NCI-H187 (cell line): Measurements from ENCODE around the gene HIVEP3.
"Not testable (repeated sequence)": the region's sequence is repeated elsewhere in the genome, so short reads cannot be mapped to it uniquely, and the experiment has no call there.

Source experiments
- DNase-seq, 2 experiments: peaks; one replicate each; lab custom pipeline; 2025; lab: John Stamatoyannopoulos, UW

HIVEP3 gene

DNA sequence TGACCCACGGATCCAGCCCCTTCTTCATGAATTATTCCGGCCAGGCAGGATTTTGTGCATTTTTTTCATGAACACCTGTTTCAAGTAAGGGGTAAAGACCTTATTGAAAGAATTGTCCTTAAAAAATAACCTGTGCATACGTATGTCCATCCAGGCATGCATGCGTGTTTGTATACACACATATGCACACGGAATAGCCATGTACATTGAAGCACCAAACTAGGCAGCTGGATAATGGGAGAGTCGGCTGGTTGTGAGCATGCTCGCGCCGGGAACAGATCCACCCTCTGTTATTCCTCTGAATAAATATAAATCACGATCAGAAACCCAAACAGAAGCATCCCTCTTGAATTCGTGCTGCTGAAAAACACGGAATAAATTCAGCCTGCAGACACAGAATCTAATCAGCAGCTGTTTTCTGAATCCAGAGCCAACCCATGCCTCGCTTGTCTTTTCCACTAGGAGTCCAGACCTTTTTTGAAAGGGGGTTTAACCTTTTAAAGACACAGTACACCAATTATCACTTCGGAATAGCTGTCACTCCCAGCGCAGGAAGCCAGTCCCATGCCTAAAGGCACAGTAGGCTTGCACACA lies at the start of gene HIVEP3:
TSS of gene HIVEP3 (minus strand) at position 473 of the 594 bp plus-strand sequence.
- no peak for DNase-seq

DNA sequence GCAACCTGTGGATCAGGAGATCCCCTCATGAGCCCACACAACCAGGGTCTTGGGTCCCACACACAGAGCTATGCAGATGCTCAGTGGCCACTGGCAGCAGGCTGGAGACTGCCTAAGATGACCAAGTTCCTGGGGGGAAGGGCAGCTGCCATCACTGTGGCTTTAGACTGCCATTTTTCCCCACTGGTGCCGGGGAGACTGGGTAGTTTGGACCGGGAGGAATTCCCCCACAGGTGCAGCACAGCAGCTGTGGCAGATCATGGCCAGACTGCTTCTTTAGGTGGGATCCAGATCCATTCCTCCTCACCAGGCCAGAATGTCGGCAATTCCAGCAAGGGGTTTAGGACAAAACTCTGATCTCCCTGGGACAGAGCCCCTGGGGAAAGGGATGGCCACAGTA lies 45.7 kb upstream of the HIVEP3 start:
- DNase-seq, result no peak

DNA sequence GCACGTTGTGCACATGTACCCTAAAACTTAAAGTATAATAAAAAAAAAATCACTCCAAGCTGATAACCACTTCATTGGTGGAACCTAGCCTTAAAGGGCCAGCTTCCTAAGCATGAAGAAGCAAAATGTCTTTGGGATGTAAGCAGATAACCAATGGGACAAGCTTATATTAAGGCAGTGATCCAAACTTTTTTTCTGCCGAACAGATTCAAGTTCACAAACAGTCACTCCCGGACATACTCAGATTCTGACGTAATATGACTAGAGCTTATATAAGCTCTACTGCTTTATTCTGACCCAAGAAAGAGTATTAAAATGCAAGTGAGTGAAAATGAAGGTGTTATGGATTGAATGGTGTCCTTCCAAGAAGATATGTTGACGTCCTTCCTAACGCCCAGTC lies 44.9 kb upstream of the HIVEP3 start:
- no peak for DNase-seq

DNA sequence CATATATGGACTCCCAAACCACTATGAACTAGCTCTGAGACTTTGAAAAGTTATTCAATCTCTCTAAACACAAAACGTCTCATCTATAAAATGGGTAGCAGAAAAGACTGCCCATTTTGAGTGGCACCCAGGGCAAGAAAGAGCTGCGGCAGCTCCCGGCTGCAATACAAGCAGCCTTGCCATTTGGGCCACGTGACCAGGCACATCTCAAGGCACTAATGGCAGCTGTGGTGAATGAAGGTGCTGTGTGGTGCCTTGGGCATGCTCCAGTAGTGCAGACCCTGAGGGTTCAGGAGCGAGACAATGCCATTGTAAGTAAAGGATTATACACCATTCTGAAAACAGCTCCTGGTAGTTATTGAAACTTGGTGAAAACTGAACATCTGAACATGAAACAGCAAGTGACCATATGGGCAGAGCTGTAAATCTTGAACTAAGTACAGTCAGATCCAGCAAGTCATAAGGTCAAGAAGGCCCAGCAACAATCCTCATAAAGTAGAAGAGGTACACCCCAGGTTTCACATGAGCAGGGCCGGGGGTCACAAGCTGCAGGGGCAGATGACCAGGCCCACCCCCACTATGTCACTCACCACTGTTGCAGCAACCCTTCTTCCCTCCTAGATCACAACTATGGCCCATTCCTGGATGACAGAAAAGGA lies 39.4 kb upstream of the HIVEP3 start:
- no peak for DNase-seq

DNA sequence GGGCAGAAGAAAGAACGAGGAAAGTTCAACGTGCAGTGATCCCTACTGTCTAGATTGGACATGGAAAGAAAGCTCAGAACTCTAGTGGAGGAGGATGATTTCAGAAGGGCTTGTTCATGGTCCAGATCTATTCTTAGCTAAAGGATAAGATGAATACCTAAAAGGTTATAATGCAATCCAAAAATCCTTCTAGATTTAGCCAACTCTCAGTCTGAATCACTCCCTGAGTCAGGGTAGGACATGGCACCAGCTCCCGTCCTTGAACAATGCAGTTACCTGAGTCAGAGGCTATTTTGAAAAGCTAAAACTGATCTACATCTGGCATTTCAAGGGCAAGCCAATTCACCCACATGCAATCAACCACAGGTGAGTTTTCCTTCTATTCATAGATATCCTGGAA lies 38.8 kb upstream of the HIVEP3 start:
- DNase-seq, result no peak

- DNase-seq, result peak in 1 of 2 experiments; percentile 24
These were observed 36.9 kb upstream of the HIVEP3 start for GRCh38 chr1:41955461-41956159.

DNA sequence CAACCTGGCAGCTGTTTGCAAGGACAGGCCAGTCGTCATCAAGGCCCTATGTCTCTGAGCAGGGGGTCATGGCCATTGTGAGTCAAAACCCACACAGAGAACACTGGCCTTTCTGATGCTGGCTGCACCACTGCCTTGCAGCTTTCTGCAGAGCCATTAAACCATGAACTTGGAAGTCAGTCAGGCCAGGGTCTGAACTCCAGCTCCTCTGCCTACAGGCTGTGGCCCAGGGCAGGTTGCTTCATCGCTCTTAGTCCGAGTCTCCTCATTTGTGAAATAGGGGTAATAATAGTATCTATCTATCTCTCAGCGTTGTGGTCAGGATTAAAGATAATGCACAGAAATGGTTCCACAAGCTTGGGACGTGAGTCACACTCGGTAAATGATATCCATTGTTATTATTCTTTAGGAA lies 35.8 kb upstream of the HIVEP3 start:
- no peak for DNase-seq

- DNase-seq, result no peak
These were observed 34.6 kb upstream of the HIVEP3 start for GRCh38 chr1:41953291-41953690.

DNA sequence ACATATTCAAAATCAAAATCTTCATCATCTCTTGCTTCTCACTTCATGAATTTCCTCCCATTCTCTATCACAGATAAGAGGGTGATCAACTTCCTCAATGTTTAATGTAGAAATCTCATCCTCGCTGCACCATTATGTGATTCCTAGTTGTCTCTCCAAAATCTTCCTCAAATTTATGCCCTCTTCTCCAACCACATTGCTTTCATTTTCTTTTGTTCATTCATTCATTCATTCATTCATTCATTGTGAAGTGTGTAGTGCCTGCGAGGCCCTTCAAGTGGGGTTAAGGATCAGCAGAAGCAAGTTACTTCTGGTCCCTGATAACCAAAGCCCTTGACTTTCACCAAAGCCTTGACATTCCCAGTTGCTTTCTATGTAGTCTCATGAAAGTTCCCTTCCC lies 33.5 kb upstream of the HIVEP3 start:
- no peak for DNase-seq

GRCh38 chr1:41951492-41951891 lies 32.8 kb upstream of the HIVEP3 start:
- DNase-seq, result not testable (repeated sequence)

DNA sequence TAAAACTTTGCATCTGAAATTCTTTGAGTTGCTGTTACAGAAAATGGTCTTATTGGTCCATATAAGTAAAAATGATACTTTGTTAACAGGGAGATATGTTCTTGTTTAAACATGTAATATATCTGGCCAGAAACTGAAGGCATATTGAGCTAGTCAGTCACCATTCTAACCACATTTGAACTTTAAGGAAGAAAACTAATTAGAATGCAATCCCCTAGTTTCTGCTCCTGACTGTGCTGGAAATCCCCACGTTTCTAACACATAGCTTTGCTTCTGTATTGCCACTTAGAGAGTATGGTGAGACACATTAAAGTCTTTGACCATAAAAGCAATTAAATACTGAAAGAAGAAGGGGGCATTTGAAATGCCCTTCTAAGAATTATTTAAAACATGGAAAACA lies 32.1 kb upstream of the HIVEP3 start:
- DNase-seq, result no peak

GRCh38 chr1:41945946-41946345 lies 27.2 kb upstream of the HIVEP3 start:
- not testable (repeated sequence) for DNase-seq

GRCh38 chr1:41943717-41944116 lies 25.0 kb upstream of the HIVEP3 start:
- no peak for DNase-seq

DNA sequence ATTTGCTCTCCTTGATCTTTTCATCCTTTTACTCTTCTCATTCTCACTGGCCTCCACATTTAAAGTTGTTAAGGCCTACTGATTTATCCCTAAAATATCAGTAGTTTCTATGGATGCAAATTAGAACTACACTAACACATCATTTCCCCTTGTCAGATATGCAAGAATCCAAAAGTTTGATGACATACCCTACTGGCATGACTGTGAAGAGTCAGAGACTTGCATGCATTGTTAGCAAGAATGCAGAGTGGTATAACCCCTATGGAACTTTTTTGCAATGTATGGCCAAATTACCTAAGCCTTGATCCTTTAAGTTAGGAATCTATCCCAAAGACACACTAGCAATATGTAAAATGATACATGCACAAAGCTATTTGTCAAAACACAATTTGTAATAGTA lies 23.6 kb upstream of the HIVEP3 start:
- DNase-seq, result no peak

DNA sequence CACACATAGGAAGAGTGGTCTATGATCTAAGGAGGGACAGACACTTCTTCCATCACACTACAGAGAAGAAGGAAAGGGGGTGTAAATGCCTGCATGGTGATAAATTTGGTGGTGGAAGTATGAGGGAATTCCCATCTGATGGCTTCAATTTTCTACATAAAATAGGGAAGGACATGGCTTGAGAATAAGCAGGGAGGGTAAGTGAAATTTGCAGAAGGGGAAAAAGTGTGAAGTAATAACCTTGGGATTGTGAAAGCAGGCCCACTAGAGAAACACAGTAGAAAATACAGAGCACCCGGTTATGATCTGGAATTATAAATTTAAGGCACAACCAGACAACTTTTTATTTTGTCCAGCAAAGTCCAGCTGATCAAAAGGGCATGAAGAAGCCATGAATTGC lies 22.7 kb upstream of the HIVEP3 start:
- DNase-seq, result no peak

GRCh38 chr1:41939194-41939593 lies 20.5 kb upstream of the HIVEP3 start:
- no peak for DNase-seq

GRCh38 chr1:41936107-41936506 lies 17.4 kb upstream of the HIVEP3 start:
- DNase-seq, result peak; percentile 26 to 55

GRCh38 chr1:41935226-41935625 lies 16.5 kb upstream of the HIVEP3 start:
- DNase-seq, result no peak

- no peak for DNase-seq
These were observed 14.4 kb upstream of the HIVEP3 start for GRCh38 chr1:41933106-41933505.

GRCh38 chr1:41931578-41931977 lies 12.9 kb upstream of the HIVEP3 start:
- no peak for DNase-seq

GRCh38 chr1:41927118-41927517 lies 8.4 kb upstream of the HIVEP3 start:
- no peak for DNase-seq

- DNase-seq, result no peak
These were observed 7.0 kb upstream of the HIVEP3 start for GRCh38 chr1:41925712-41926111.

DNA sequence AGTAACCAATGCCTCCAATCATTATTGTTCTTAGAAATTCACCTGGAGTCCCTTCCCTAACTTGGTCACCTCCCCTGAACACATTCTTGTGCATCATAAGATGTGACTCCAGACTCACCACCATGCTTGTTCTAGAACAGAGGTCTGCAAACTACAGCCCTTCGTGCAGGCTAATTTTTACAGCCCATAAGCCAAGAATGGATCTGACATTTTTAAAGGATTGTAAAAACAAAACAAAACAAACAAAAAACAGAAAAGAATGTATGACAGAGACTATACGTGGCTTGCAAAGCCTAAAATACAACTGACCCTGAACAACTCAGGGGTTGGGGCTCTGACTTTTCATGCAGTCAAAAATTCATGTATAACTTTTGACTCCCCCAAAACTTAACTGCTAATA lies 6.2 kb upstream of the HIVEP3 start:
- no peak for DNase-seq
